Thymus (tissue), 11 donors: ENCODE data around the gene PBX4. TPM values are rescaled to one million over a fixed set of nuclear protein-coding genes. Genes with fewer than 3 reads are reported as not detected.

Source experiments
- DNase-seq, 9 donors: peaks; one replicate each; pipeline ENCODE4 v3.0.0-alpha.2; 2013; ENCODE audit warnings: low spot score in 9 of 9, low read depth in 6 of 9, missing footprints in 1 of 9
- H3K27ac ChIP-seq, 2 donors: one replicate each; pipeline ENCODE4 v1.5.1; 2013; ENCODE audit warnings: control low read depth in 1 of 2, low read depth in 1 of 2, low read length in 1 of 2, mild to moderate bottlenecking in 1 of 2, moderate library complexity in 1 of 2
- H3K27me3 ChIP-seq, 2 donors: one replicate each; pipeline ENCODE4 v1.5.1; 2013; ENCODE audit warnings: low read length in 1 of 2; ENCODE audit not compliant: control insufficient read depth in 2 of 2, insufficient read depth in 1 of 2
- H3K36me3 ChIP-seq, 2 donors: one replicate each; pipeline ENCODE4 v1.5.1; 2013; ENCODE audit warnings: low read length in 1 of 2, mild to moderate bottlenecking in 1 of 2, moderate library complexity in 1 of 2; ENCODE audit not compliant: control insufficient read depth in 2 of 2, insufficient read depth in 2 of 2
- H3K4me1 ChIP-seq, 2 donors: one replicate each; pipeline ENCODE4 v1.5.1; 2013; ENCODE audit warnings: low read length in 2 of 2; ENCODE audit not compliant: control insufficient read depth in 2 of 2, insufficient read depth in 2 of 2
- H3K4me3 ChIP-seq, 2 donors: one replicate each; pipeline ENCODE4 v1.5.1; 2013; ENCODE audit warnings: low read length in 2 of 2, control low read depth in 1 of 2, mild to moderate bottlenecking in 1 of 2
- H3K9me3 ChIP-seq, 2 donors: one replicate each; pipeline ENCODE4 v1.5.1; 2013; ENCODE audit warnings: low read length in 1 of 2, mild to moderate bottlenecking in 1 of 2; ENCODE audit not compliant: control insufficient read depth in 2 of 2, insufficient read depth in 1 of 2
- WGBS: extraction: QIAGEN DNeasy Blood & Tissue Kit; methylation state at CpG from one replicate; pipeline ENCODE4 v1.1.7; 2013; 5-methylcytosine and 5-hydroxymethylcytosine counted together
- polyA plus RNA-seq: library from polyadenylated mRNA; stranded (reverse); fragments of 200-250 nt; gene quantifications from one replicate; pipeline ENCODE4 v1.2.3, GENCODE V29; 2013
- total RNA-seq: library from RNA; stranded (reverse); fragments of 120-200 nt; gene quantifications from one replicate; pipeline ENCODE4 v1.2.4, GENCODE V29; 2013
- donor health status: healthy.

The PBX4 gene
- total and polyA plus RNA-seq, 2 donors, result 4.1 to 26.7 TPM

DNA sequence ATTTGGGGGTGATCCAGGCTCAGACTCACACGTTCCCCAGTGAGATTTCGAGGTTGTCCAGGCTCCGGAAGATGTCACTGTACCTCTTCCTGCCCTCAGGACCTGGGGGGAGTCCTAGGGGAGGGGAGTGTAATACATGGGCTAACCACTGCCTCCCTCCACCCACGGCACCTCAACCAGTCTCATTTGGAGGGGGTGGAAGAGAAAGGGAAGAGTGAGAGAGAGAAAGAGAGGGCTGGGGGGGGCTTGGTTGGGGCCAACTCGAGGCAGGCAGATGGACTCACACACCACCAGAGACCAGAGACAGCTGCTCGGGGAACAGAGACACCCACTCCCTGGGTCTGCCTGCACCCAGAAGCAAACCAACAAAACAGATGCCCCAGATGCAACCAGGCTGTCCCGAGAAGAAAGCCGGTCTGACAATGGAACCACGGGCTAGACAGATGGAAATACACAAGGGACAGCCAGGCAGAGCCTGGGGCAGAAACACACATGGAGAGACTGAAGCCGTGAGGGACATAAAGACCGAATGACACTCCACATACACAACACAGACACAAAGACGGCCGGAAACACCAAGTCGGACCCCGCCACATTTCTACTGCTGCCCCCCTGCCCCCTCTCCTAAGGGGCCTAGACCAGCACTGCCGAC is 24.1 kb upstream of the PBX4 start:
- WGBS, result 7% methylated on average over 16 of the region's 16 CpGs
- Histone ChIP-seq H3K9me3 (no peaks in the 10 kb centered on the region), H3K36me3 (peaks cover 53 to 56% of the 10 kb centered on the region in 2 donors), H3K4me3 (peak overlapping the region; percentile 77 to 88), H3K4me1 (peaks cover 5 to 16% of the 10 kb centered on the region in 2 donors), H3K27ac (peak overlapping the region; percentile 93 to 97), H3K27me3 (no peaks in the 10 kb centered on the region)
- peak in 2 of 9 donors; percentile 41 to 57 for DNase-seq

DNA sequence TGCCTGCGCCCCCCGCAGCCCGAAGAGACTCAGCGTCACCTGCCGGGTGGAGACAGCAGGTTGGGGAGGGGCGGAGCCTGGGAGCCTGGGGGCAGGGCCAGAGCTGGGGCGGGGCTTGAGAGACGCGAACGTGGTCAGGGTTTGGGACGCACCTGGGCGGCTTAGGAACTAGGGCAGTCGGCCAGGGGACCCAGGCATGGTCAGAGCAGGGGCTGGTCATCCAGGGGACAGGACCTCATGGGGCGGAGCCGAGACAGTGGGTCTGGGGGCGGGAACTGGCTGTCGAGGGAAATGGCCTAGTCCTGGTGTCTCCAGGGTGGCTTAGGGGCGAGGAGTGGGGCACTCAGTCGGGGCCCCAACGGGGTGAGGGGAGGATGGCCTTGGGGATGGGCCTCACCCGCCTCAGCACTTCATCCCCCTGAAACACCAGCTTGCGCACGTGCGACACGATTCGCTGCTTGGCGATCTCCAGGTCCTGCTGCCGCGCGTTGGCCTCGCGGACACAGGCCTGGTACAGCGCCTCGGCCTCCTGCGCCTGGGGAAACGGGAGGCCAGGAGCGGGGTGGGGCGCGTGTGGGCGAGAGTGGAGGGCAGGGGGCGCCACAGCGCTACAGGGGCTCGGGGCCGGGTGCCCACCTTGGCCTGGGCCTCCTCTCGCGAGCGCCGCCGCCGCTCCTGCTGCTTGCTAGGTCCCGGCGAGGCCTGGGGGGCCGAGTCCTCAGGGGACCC is 19.2 kb upstream of the PBX4 start:
- no peak for DNase-seq
- H3K9me3 ChIP-seq, result no peaks in the 10 kb centered on the region
- H3K4me3 ChIP-seq, result no peak overlapping the region
- no peak overlapping the region for H3K27ac ChIP-seq
- peaks cover 63 to 71% of the 10 kb centered on the region in 2 donors for H3K36me3 ChIP-seq
- peaks cover 0 to 6% of the 10 kb centered on the region in 2 donors for H3K4me1 ChIP-seq
- no peaks in the 10 kb centered on the region for H3K27me3 ChIP-seq
- WGBS, result 96% methylated on average over 53 of the region's 53 CpGs

DNA sequence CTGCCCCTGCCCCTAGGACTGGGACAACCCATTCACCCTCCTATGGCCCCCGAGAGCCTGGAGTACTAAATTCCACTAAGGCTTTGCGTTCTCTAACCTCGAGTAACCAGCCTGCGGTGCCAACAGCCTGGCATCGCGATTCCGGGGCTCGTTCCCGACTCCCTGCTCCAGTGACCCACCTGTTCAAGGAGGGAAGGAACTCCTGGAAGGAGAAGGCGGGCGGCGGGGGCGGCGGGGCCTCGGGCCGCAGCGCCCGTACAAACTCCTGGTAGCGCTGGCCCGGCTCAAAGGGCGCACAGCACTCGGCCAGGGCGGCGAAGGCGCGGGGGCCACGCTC is 18.7 kb upstream of the PBX4 start:
- H3K36me3 ChIP-seq, result peaks cover 69 to 74% of the 10 kb centered on the region in 2 donors
- no peak overlapping the region for H3K27ac ChIP-seq
- 97% methylated on average over 27 of the region's 27 CpGs for WGBS
- no peaks in the 10 kb centered on the region for H3K9me3 ChIP-seq
- peaks cover 0 to 1% of the 10 kb centered on the region in 2 donors for H3K4me1 ChIP-seq
- no peak for DNase-seq
- no peak overlapping the region for H3K4me3 ChIP-seq
- no peaks in the 10 kb centered on the region for H3K27me3 ChIP-seq

DNA sequence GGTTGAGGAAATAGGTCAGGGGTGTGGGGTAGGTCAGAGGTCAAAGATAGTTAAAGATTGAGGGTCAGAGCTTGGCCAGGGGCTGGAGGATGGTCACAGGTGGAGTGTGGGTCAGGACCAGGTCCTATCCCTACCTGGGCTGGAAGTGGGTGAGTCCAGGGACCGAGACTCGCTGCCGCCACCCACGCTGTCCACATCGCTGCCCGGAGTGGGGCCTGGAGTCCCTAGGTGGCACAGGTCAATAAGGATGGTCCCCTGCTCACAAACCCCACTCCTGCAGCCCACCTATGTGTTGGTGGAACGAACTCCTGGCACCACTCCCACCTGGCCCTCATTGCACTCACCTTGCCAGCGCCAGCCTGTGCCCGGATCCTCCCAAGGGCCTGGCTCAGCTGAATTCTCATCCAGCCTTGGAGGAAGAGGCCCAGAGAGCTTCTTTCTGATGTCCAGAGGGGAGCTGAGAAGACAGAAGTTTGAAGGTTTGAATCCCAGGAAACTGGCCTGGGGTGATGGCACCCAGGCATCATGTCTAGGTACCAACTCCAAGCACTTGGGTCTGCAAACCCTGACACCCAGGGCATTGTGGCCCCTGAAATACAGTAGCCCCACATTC is 18.2 kb upstream of the PBX4 start:
- Histone ChIP-seq H3K4me1 (no peaks in the 10 kb centered on the region), H3K4me3 (no peak overlapping the region), H3K9me3 (no peaks in the 10 kb centered on the region), H3K27ac (no peak overlapping the region), H3K36me3 (peaks cover 68 to 73% of the 10 kb centered on the region in 2 donors), H3K27me3 (no peaks in the 10 kb centered on the region)
- DNase-seq, result no peak
- 97% methylated on average over 9 of the region's 9 CpGs for WGBS

DNA sequence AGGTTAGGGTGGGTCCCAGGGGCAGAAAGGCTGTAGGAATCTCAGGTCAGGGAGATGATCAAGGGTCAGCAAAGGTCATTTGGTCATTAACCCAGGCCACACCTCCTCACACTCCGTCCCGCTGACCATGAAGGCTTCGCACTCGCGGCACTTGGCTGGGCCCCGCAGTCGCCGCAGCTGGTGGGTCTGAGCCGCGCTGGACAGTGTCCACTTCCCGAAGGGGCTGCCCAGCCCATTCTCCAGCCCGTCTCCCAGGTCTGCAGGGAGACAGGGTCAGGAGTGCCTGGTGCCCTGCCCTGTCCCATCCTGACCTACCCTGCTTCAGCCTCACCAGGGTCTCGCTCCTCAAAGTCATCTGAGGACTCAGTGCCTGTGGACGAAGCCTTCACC is 16.8 kb upstream of the PBX4 start:
- Histone ChIP-seq H3K4me1 (no peaks in the 10 kb centered on the region), H3K9me3 (no peaks in the 10 kb centered on the region), H3K36me3 (peaks cover 67 to 72% of the 10 kb centered on the region in 2 donors), H3K27me3 (no peaks in the 10 kb centered on the region), H3K27ac (no peak overlapping the region), H3K4me3 (no peak overlapping the region)
- WGBS, result 99% methylated on average over 14 of the region's 14 CpGs
- DNase-seq, result no peak

DNA sequence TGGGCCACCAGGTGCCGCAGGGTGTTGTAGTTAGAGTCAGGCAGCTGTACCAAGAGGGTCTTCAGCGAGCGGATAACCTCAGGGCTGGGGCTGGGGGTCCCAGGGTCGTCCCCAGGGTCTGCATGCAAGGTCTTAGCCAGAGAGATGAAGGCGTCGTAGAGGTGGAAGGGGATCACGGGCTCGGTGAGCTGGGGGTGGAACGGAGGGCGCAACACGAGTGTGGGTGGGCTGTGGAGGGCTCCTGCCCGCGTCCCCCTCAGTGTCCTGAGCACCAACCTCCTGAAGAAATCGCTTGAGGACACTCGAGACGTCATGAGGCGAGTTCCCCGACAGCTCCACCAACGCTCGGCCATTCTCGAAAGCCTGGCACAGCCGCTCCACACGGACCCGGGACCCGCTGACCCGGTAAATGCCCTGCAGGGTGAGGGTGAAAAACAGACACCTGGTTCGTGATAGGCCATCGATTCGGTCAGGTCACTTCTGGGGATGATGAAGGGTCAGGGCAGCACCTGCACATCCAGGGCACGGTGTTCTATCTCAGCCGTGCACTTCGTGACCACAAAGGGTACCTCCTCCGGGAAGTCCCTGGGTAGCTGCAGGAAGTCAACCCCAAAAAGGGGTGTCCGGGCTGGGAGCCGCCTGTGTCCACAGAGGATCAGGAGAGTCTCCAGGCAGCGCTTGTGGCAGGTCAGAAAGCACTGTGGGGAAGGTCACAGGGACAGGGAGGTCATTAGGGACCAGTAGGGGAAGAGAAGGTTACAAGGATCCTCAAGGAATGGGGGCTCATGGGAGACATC is 16.2 kb upstream of the PBX4 start:
- no peaks in the 10 kb centered on the region for H3K9me3 ChIP-seq
- peaks cover 69 to 71% of the 10 kb centered on the region in 2 donors for H3K36me3 ChIP-seq
- no peaks in the 10 kb centered on the region for H3K27me3 ChIP-seq
- no peak for DNase-seq
- no peak overlapping the region for H3K27ac ChIP-seq
- WGBS, result 98% methylated on average over 36 of the region's 36 CpGs
- no peak overlapping the region for H3K4me3 ChIP-seq
- no peaks in the 10 kb centered on the region for H3K4me1 ChIP-seq

DNA sequence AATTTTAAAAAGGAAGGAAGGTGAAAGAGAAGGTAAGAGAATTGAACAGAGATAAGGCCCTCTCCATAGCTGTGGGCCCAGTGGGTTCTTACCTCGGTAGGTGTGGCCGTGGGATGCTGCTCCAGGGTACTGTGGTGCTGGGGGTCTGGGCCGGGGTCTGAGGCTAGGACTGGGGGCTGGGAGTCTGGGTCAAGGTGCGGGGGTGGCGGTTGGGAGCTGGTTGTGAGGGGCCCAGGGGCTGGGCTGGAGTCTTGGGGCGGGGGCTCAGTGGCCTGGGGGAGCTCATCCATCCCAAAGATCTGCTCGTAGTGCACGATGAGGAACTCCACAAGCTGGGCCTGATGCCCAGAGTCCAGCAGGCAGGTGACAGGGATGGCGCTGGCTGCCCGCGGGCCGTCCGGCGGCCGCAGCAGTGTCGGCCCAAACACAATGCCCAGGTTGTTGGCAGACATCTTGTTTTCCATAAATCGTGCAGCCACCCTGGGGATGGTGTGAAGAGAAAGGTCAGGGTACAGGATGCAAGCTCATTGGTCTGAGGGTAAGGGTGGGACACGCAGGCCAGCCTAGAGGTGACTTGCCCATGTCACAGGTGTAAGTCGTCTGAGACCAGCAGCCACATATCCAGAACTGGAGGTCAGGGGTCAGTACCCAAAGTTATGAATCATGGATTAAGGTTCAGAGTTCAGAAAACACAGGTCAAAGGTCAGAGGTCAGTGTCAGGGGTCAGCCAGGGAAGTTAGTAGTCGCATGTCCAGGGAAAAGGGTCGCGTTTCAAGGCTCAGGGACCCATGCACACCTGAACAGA is 15.4 kb upstream of the PBX4 start:
- no peaks in the 10 kb centered on the region for H3K9me3 ChIP-seq
- no peaks in the 10 kb centered on the region for H3K27me3 ChIP-seq
- no peak for DNase-seq
- no peak overlapping the region for H3K27ac ChIP-seq
- H3K4me1 ChIP-seq, result no peaks in the 10 kb centered on the region
- H3K36me3 ChIP-seq, result peaks cover 72% of the 10 kb centered on the region in 2 donors
- H3K4me3 ChIP-seq, result no peak overlapping the region
- 98% methylated on average over 22 of the region's 22 CpGs for WGBS

DNA sequence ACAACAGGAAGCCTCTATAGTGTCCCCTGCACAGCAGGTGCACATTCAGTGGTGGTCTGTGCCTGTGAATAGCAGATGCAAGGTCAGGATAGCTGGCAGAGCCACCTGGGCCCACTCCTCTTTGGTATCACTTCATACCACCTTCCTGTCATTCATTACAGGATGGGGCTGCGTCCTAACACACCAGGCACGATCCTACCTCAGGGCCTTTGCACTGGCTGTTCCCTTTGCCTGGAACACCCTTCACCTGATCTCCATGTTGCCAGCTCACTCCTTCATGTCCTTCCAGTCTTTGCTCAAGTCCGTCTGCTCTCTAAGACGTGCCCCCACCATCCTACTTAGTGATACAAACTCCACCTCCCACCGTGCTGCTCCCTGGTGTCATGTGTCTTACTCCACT is 14.2 kb upstream of the PBX4 start:
- Histone ChIP-seq H3K27me3 (no peaks in the 10 kb centered on the region), H3K4me1 (peaks cover 4 to 6% of the 10 kb centered on the region in 2 donors), H3K4me3 (no peak overlapping the region), H3K27ac (no peak overlapping the region), H3K36me3 (peaks cover 63 to 64% of the 10 kb centered on the region in 2 donors), H3K9me3 (no peaks in the 10 kb centered on the region)
- whole genome bisulfite sequencing, result 97% methylated on average over 5 of the region's 5 CpGs
- DNase-seq, result no peak
